Measurements from ENCODE around the gene MGP.

Gene MGP

GRCh38 chr12:14852880-14853279 lies 32.8 kb downstream of the MGP start:
- TF ChIP-seq, protein P1, sequence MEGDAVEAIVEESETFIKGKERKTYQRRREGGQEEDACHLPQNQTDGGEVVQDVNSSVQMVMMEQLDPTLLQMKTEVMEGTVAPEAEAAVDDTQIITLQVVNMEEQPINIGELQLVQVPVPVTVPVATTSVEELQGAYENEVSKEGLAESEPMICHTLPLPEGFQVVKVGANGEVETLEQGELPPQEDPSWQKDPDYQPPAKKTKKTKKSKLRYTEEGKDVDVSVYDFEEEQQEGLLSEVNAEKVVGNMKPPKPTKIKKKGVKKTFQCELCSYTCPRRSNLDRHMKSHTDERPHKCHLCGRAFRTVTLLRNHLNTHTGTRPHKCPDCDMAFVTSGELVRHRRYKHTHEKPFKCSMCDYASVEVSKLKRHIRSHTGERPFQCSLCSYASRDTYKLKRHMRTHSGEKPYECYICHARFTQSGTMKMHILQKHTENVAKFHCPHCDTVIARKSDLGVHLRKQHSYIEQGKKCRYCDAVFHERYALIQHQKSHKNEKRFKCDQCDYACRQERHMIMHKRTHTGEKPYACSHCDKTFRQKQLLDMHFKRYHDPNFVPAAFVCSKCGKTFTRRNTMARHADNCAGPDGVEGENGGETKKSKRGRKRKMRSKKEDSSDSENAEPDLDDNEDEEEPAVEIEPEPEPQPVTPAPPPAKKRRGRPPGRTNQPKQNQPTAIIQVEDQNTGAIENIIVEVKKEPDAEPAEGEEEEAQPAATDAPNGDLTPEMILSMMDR (IDR thresholded peaks at IDR 0.05; ENCODE audit: low read length, missing control alignments) = no peak
- no peak for DNase-seq (ENCODE audit: low read depth)
- H3K4me3 ChIP-seq (replicated peaks; ENCODE audit: low read depth, low read length) = no peak overlapping the region

- no peak for DNase-seq (ENCODE audit: low read depth)
- TF ChIP-seq, protein P1 (IDR thresholded peaks at IDR 0.05; ENCODE audit: low read length, missing control alignments) = no peak
Observed at GRCh38 chr12:14850929-14851663, 34.6 kb downstream of the MGP start.

DNA sequence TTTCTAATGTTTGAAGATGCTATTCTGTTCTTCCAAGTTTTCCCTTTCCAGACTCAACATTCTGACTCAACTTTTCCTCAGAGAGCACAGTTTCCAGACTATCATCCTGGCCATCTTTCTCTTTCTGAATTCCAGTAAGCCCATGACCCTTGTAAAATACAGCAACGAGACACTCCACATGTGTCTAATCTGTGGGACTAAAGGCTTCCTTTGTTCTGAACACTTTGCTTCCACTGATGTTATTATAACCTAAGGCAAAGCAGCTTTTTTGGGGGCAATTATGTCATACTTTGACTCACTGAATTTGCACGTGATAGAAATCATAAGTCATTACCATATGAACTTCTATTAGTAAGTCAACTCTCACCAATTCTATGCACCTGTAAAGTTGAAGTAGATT lies 36.0 kb downstream of the MGP start:
- peak; percentile 61 for DNase-seq (ENCODE audit: low read depth)
- TF ChIP-seq, protein P1 (IDR thresholded peaks at IDR 0.05; ENCODE audit: low read length, missing control alignments) = no peak
- no peak overlapping the region for H3K4me3 ChIP-seq (replicated peaks; ENCODE audit: low read depth, low read length)

More at GRCh38 chr12:14850929-14851663, 34.6 kb downstream of the MGP start:
- no peak overlapping the region for H3K4me3 ChIP-seq (replicated peaks; ENCODE audit: low read depth, low read length)

DNA sequence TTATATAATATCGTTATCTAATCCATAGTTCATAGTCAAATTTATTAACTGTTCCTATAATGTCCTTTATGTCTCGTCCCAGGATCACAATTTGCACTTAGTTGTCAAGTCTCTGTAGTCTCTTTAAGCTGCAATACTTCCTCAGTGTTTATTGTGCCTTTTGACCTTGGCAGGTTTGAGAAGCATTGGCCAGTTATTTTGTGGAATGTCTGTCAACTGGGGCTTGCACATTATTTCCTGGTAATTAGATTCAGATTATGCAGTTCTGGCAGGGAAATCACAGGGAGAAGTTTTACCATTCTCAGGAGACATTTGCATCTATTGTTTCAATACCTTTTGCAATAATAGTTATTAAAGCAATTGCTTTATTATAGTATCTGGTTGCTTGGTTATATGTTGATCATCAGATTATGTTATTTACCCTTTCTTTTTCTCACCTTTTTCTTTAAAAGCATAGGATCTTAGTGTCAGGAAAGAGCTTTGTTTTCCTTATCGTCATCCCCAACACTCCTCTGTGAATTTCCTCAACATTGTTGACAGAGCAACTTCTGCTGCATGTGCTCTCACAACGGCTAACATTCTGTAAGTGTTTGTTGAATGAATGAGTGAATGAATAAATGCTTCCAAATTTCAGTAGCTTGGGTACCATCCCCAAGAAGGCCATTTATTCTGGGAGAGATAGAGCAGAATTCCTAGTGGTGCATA lies 38.6 kb downstream of the MGP start:
- DNase-seq (ENCODE audit: low read depth) = no peak
- TF ChIP-seq, protein P1 (IDR thresholded peaks at IDR 0.05; ENCODE audit: low read length, missing control alignments) = no peak
- H3K4me3 ChIP-seq (replicated peaks; ENCODE audit: low read depth, low read length) = no peak overlapping the region

- no peak overlapping the region for H3K4me3 ChIP-seq (replicated peaks; ENCODE audit: low read depth, low read length)
- peak; percentile 70 for DNase-seq (ENCODE audit: low read depth)
- TF ChIP-seq, protein P1 (IDR thresholded peaks at IDR 0.05; ENCODE audit: low read length, missing control alignments) = peak; percentile 12
Observed at GRCh38 chr12:14846042-14846587, 39.5 kb downstream of the MGP start.

- TF ChIP-seq, protein P1 (IDR thresholded peaks at IDR 0.05; ENCODE audit: low read length, missing control alignments) = peak; percentile 75
- peak; percentile 82 for DNase-seq (ENCODE audit: low read depth)
- no peak overlapping the region for H3K4me3 ChIP-seq (replicated peaks; ENCODE audit: low read depth, low read length)
Observed at GRCh38 chr12:14845350-14845750, 40.3 kb downstream of the MGP start.
